Skeletal muscle tissue (tissue), 4 donors: ENCODE data around the gene TUBA1C. TPM values are rescaled to one million over a fixed set of nuclear protein-coding genes. Genes with fewer than 3 reads are reported as not detected.
A peak's percentile ranks its signal among the peaks of the same experiment; 100 is the strongest.
"Not testable (repeated sequence)": the region's sequence is repeated elsewhere in the genome, so short reads cannot be mapped to it uniquely, and the experiment has no call there.

Source experiments
- H3K27ac ChIP-seq: one replicate; pipeline ENCODE4 v1.7.0; 2013; ENCODE audit warnings: mild to moderate bottlenecking, low read depth, low read length, inconsistent platforms
- H3K27me3 ChIP-seq, 3 donors: one replicate each; pipeline ENCODE4 v1.7.0; 2013; ENCODE audit warnings: low read length in 3 of 3; ENCODE audit not compliant: control insufficient read depth in 3 of 3, insufficient read depth in 3 of 3
- H3K36me3 ChIP-seq, 3 donors: one replicate each; pipeline ENCODE4 v1.7.0; 2013; ENCODE audit warnings: low read length in 3 of 3; ENCODE audit not compliant: control insufficient read depth in 3 of 3, insufficient read depth in 3 of 3
- H3K4me1 ChIP-seq, 3 donors: one replicate each; pipeline ENCODE4 v1.7.0; 2013; ENCODE audit warnings: low read length in 3 of 3, mild to moderate bottlenecking in 3 of 3; ENCODE audit not compliant: control insufficient read depth in 3 of 3, insufficient read depth in 3 of 3
- H3K4me3 ChIP-seq, 3 donors: one replicate each; pipeline ENCODE4 v1.7.0; 2013; ENCODE audit warnings: low read length in 3 of 3
- H3K9ac ChIP-seq, 3 donors: one replicate each; pipeline ENCODE4 v1.7.0; 2013; ENCODE audit warnings: low read length in 3 of 3, mild to moderate bottlenecking in 3 of 3, moderate library complexity in 2 of 3, low read depth in 1 of 3
- H3K9me3 ChIP-seq, 3 donors: one replicate each; pipeline ENCODE4 v1.7.0; 2013; ENCODE audit warnings: low read length in 3 of 3; ENCODE audit not compliant: control insufficient read depth in 3 of 3
- total RNA-seq: library from RNA; depleted of rRNA; stranded (reverse); fragments of >200 nt; gene quantifications from one replicate; pipeline ENCODE4 v1.2.3, GENCODE V29; 2014
- donor health status: Osteomylitis.

TUBA1C gene
- total RNA-seq, 1 donor from 2014 or later: 34.4 TPM

DNA sequence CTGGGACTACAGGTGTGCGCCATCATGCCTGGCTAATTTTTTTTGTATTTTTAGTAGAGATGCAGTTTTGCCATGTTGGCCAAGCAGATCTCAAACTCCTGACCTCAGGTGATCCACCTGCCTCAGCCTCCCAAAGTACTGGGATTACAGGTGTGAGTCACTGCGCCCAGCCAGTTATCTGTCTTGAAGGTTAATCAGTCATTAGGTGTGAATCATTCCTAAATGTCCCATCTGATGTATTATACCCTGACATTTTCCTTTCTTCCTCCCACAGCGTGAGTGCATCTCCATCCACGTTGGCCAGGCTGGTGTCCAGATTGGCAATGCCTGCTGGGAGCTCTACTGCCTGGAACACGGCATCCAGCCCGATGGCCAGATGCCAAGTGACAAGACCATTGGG lies 4.3 kb downstream of the TUBA1C start:
- H3K4me3 ChIP-seq, H3K27me3 ChIP-seq, H3K9ac ChIP-seq, H3K9me3 ChIP-seq: not testable (repeated sequence)
- Histone ChIP-seq H3K36me3 (peaks cover 17 to 29% (median 25%) of the 10 kb centered on the region in 3 donors), H3K4me1 (peaks cover 0 to 11% (median 3%) of the 10 kb centered on the region in 3 donors), H3K27ac (peak overlapping the region; percentile 30)

DNA sequence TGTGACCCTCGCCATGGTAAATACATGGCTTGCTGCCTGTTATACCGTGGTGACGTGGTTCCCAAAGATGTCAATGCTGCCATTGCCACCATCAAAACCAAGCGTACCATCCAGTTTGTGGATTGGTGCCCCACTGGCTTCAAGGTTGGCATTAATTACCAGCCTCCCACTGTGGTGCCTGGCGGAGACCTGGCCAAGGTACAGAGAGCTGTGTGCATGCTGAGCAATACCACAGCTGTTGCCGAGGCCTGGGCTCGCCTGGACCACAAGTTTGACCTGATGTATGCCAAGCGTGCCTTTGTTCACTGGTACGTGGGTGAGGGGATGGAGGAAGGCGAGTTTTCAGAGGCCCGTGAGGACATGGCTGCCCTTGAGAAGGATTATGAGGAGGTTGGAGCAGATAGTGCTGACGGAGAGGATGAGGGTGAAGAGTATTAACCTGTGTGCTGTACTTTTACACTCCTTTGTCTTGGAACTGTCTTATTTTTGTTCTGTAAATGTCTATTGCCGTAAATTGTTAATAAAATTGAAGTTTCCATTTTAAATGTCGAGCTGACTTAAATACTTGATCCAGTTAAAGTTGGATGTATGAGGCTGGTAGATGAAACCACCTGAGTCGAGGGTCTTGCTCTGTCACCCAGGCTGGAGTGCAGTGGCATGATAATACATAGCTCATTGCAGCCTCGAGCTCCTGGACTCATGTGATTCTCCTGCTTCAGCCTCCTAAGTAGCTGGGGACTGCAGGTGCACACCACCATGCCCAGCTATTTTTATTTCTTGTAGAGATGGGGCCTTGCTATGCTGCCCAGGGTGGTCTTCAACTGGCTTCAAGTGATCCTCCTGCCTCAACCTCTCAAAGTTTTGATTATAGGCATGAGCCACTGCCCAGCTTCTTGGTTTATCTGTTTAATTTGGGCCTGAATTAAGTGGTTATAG lies 8.2 kb downstream of the TUBA1C start:
- H3K27me3 ChIP-seq: peaks cover 0 to 5% (median 0%) of the 10 kb centered on the region in 3 donors
- H3K27ac ChIP-seq: no peak overlapping the region
- no peaks in the 10 kb centered on the region for H3K9me3 ChIP-seq
- no peak overlapping the region for H3K9ac ChIP-seq
- peaks cover 17 to 29% (median 25%) of the 10 kb centered on the region in 3 donors for H3K36me3 ChIP-seq
- no peak overlapping the region for H3K4me3 ChIP-seq
- peaks cover 0 to under 1% (median 0%) of the 10 kb centered on the region in 3 donors for H3K4me1 ChIP-seq

DNA sequence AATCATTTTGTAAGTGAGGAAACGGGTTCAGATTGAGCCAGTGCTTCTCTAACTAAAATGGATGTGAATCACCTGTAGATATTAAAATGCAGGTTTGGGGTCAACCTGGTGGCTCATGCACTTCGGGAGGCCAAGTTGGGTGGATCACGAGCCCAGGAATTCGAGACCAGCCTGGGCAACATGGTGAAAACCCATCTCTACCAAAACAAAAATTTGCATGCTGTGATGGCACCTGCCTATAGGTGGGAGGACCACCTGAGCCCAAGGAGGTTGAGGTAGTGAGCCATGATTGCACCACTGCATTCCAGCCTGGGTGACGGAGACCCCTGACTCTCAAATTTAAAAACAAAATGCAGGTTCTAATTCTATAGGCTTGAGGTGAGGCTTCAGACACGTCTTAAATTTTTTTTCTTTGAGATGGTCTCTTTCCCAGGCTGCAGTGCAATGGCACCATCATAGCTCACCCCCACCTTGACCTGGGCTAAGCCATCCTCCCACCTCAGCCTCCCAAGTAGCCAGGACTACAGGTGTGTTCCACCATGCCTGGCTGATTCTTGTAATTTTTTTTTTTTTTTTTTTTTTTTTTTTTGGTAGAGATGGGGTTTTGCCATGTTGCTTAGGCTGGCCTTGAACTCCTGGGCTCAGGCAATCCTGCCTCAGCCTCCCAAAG lies 9.0 kb downstream of the TUBA1C start:
- H3K9ac ChIP-seq: no peak overlapping the region
- H3K4me1 ChIP-seq: no peaks in the 10 kb centered on the region
- peaks cover 0 to 5% (median 0%) of the 10 kb centered on the region in 3 donors for H3K27me3 ChIP-seq
- H3K4me3 ChIP-seq: no peak overlapping the region
- peaks cover 17 to 29% (median 25%) of the 10 kb centered on the region in 3 donors for H3K36me3 ChIP-seq
- no peak overlapping the region for H3K27ac ChIP-seq
- H3K9me3 ChIP-seq: no peaks in the 10 kb centered on the region

DNA sequence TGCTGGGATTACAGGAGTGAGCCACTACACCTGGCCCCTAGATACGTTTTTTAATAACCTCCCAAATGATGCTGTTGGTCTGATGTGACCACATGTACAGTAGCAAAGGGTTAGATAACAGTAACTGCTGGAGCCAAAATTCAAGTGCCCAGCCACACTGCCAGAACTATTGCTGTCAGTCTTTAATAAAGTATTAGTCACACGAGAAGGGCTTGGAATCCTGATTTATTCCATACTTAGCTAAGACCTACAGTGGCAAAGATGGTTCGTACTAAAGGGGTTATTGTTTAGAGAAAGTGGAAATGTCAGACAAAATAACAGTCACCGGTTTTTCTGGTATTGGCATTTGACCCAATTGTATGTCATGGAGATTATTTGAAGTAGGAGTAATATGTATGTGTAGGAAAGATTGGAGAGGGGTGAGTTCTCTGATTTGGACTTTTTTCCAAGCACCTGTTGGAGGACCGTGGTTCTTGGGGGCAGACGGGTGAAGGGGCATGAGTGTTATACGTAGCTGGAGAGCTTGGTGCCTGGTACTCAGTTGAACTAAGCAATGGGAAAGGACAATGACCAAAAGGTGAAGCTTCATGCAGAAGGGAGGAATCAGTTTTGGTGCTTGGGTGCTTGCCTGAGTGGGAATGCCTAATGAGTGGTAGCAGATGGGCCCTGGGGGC lies 9.7 kb downstream of the TUBA1C start:
- no peak overlapping the region for H3K4me3 ChIP-seq
- H3K9ac ChIP-seq: no peak overlapping the region
- H3K27me3 ChIP-seq: peaks cover 0 to 5% (median 0%) of the 10 kb centered on the region in 3 donors
- peaks cover 17 to 29% (median 25%) of the 10 kb centered on the region in 3 donors for H3K36me3 ChIP-seq
- no peak overlapping the region for H3K27ac ChIP-seq
- H3K9me3 ChIP-seq: no peaks in the 10 kb centered on the region
- no peaks in the 10 kb centered on the region for H3K4me1 ChIP-seq

DNA sequence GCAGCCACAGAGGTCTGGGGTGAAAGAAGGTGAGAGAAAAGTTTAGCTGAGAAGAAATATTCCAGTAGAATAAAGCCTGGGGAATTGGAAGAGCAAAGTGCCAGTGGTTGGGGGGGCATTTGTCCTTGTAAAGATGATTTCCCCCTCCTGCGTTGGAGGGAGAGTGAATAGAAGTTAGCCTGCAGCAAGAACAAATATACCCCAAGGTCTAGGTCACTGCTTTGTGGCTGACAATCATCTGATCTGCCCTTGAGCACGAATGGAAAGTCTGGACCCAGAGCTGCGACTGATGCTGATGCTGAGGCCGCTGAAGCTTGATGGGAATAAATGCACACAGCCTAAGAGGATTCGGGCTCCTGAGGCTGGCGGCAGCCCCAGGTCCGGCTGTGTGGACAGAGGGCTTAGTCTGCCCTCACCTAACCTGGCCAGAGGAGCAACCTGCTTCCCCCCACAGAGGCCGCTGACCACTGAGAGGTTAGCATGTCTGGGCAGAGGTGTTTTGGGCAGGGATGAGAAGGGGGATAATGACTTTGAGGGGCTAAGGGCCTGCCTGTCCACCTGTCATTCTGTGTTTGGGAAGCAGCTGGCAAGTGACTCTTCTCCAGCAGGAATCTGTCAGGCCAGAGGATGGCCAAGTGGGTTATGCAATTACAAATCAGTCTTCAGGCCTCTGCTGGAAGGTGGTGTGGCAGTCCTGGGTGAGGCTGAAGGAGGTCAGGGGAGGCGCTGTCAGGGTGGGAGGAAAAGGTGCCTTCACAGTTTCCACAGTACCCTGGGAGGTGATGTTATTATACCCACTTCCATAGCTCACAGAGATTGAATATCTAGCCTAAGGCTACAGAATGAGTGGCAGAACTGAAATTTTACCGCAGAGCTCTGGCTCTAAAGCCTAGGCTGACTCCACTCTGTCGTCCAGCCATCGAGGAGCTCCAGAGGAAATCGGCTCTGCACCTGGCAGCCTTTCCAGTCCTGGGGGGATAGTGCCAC lies 11.7 kb downstream of the TUBA1C start:
- H3K36me3 ChIP-seq: peaks cover 4 to 12% (median 9%) of the 10 kb centered on the region in 3 donors
- H3K4me3 ChIP-seq: no peak overlapping the region

DNA sequence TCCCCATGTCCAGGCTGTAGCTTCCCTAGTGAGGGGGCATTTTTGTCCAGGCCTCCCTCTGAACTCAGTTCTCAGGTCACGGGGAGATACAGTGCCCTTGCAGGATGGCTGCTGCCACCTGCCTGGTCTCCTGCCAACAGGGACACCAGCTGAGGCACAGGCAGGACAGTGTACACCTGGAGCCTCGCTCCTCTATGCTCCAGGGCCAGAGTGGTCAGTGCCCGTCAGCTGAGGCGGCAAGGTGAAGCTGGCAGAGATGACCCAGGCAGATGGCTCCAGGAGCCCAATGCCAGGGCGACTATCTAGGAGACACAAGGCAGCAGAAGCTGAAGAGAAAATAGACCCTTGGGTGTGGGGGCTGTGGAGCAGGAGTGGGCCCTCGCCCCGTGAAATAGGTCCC lies 12.6 kb downstream of the TUBA1C start:
- peaks cover 0 to 8% (median 4%) of the 10 kb centered on the region in 3 donors for H3K27me3 ChIP-seq
- H3K9me3 ChIP-seq: no peaks in the 10 kb centered on the region
- H3K4me1 ChIP-seq: no peaks in the 10 kb centered on the region
- no peak overlapping the region for H3K4me3 ChIP-seq
- H3K9ac ChIP-seq: no peak overlapping the region
- peaks cover 0 to 12% (median 7%) of the 10 kb centered on the region in 3 donors for H3K36me3 ChIP-seq
- no peak overlapping the region for H3K27ac ChIP-seq

More for the DNA sequence above, 11.7 kb downstream of the TUBA1C start:
- Histone ChIP-seq H3K27me3 (peaks cover 0 to 5% (median 0%) of the 10 kb centered on the region in 3 donors), H3K4me1 (no peaks in the 10 kb centered on the region), H3K9me3 (no peaks in the 10 kb centered on the region), H3K9ac (no peak overlapping the region), H3K27ac (no peak overlapping the region)

DNA sequence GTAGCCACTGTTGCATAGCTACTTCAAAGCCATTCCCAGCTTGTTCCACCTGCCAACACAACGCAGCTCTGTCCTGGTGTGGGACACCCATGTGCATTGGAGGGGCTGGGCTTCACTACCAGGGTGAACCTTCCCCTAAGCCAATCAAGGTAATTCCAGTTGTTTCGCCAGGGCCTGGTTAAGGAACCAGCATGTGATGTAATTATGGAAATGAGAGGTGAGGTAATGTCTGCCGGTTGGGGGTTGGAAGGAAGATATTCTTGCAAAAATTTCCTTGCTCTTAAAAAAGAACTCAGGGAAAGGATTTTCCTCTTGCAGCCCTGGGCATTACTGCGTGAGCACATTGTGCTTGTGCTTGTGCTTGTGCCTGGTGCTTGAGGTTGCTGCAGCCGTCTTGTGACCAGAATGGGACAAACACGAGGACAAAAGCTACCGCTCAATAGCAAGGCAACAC lies 14.9 kb downstream of the TUBA1C start:
- H3K4me1 ChIP-seq: no peaks in the 10 kb centered on the region
- no peak overlapping the region for H3K9ac ChIP-seq
- no peak overlapping the region for H3K4me3 ChIP-seq
- no peak overlapping the region for H3K27ac ChIP-seq
- H3K36me3 ChIP-seq: no peaks in the 10 kb centered on the region
- H3K27me3 ChIP-seq: peaks cover 8 to 19% (median 11%) of the 10 kb centered on the region in 3 donors
- no peaks in the 10 kb centered on the region for H3K9me3 ChIP-seq

DNA sequence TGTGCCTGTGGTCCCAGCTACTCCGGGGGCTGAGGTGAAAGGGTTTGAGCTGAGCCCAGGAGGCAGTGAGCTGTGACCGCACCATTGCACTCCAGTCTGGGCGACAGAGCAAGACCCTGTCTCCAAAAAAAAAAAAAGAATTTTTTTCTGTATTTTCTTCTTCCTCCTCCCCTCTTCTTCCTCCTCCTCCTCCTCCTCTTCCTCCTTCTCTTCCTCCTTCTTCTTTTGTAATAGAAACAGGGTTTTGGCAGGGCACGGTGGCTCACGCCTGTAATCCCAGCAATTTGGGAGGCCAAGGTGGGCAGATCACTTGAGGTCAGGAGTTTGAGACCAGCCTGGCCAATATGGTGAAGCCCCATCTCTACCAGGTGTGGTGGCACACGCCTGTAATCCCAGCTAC lies 15.7 kb downstream of the TUBA1C start:
- not testable (repeated sequence) for H3K9ac ChIP-seq, H3K9me3 ChIP-seq, H3K4me3 ChIP-seq, H3K4me1 ChIP-seq, H3K36me3 ChIP-seq, H3K27ac ChIP-seq
- H3K27me3 ChIP-seq: peaks cover 8 to 21% (median 11%) of the 10 kb centered on the region in 3 donors

DNA sequence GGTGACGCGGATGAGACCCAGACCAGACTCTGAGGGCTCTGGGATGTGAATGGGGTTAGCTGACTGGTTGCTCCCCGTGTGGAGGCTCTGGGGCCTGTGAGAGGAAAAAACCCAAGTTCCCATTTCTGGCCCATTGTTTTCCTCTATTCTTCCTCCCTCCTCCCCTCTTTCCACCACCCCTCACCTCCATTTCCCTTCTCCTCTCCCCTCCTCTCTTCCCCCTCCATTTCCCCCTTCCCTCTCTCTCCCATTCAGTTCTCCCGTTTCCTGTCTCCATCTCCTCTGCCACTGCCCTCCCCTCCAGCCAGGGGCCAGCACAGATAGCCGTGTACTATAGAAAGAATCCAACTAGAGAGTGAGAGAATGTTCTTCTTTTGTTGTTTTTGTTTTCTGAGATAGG lies 17.4 kb downstream of the TUBA1C start:
- Histone ChIP-seq H3K9ac (no peak overlapping the region), H3K27ac (no peak overlapping the region), H3K9me3 (no peaks in the 10 kb centered on the region), H3K4me1 (no peaks in the 10 kb centered on the region), H3K36me3 (no peaks in the 10 kb centered on the region), H3K4me3 (no peak overlapping the region), H3K27me3 (peaks cover 8 to 24% (median 11%) of the 10 kb centered on the region in 3 donors)
